ENCODE results near the gene GNLY.

GRCh38 chr2:85712336-85712735 is 18.2 kb downstream of the GNLY start:
- TF ChIP-seq CTCF (conservative IDR thresholded peaks at IDR 0.05 in 1 of 2, IDR thresholded peaks at IDR 0.05 in 1 of 2; ENCODE audit: extremely low read depth in 1 of 2, insufficient read depth in 1 of 2, low read depth in 1 of 2, low read length in 2 of 2): no peak
- no peak for TF ChIP-seq EZH2 (IDR thresholded peaks at IDR 0.05; ENCODE audit: borderline replicate concordance, low read length)
